Esophagus (tissue), 2 donors: ENCODE results near the gene DUOX2. TPM values are rescaled to one million over a fixed set of nuclear protein-coding genes. Genes with fewer than 3 reads are reported as not detected.
"Not testable (repeated sequence)": the region's sequence is repeated elsewhere in the genome, so short reads cannot be mapped to it uniquely, and the experiment has no call there.

Source experiments
- H3K27ac ChIP-seq, 2 donors: one replicate each; pipeline ENCODE4 v1.5.1; 2013; ENCODE audit warnings: low read depth in 2 of 2, mild to moderate bottlenecking in 2 of 2, inconsistent platforms in 1 of 2, low read length in 1 of 2, moderate library complexity in 1 of 2
- H3K27me3 ChIP-seq, 2 donors: one replicate each; pipeline ENCODE4 v1.6.1; 2013; ENCODE audit warnings: low read length in 2 of 2, control low read depth in 1 of 2, mild to moderate bottlenecking in 1 of 2; ENCODE audit not compliant: insufficient read depth in 2 of 2, control insufficient read depth in 1 of 2
- H3K36me3 ChIP-seq, 2 donors: one replicate each; pipeline ENCODE4 v1.6.1; 2013; ENCODE audit warnings: low read length in 1 of 2; ENCODE audit not compliant: control insufficient read depth in 2 of 2, insufficient read depth in 2 of 2
- H3K4me1 ChIP-seq, 2 donors: one replicate each; pipeline ENCODE4 v1.6.1; 2013; ENCODE audit warnings: low read length in 1 of 2; ENCODE audit not compliant: control insufficient read depth in 2 of 2, insufficient read depth in 2 of 2
- H3K4me3 ChIP-seq, 2 donors: one replicate each; pipeline ENCODE4 v1.5.1; 2013; ENCODE audit warnings: low read length in 2 of 2, mild to moderate bottlenecking in 2 of 2, low read depth in 1 of 2, moderate library complexity in 1 of 2
- H3K9me3 ChIP-seq, 2 donors: one replicate each; pipeline ENCODE4 v1.6.1; 2013; ENCODE audit warnings: mild to moderate bottlenecking in 2 of 2, low read depth in 1 of 2, low read length in 1 of 2, moderate library complexity in 1 of 2; ENCODE audit not compliant: control insufficient read depth in 2 of 2, insufficient read depth in 1 of 2
- WGBS, 2 donors: extraction: QIAGEN DNeasy Blood & Tissue Kit; methylation state at CpG; one replicate each; pipeline ENCODE4 v1.1.7; 2013; 5-methylcytosine and 5-hydroxymethylcytosine counted together
- polyA plus RNA-seq, 2 donors: library from polyadenylated mRNA; stranded (reverse); fragments of 200-250 nt; gene quantifications; one replicate each; pipeline ENCODE4 v1.2.3, GENCODE V29; 2013
- donor health status: healthy with polysubstance abuse.
- donor health status: Bipolar disorder and iron deficiency.

DUOX2 gene
- polyA plus RNA-seq, 2 donors = 15.8 to 26.3 TPM

DNA sequence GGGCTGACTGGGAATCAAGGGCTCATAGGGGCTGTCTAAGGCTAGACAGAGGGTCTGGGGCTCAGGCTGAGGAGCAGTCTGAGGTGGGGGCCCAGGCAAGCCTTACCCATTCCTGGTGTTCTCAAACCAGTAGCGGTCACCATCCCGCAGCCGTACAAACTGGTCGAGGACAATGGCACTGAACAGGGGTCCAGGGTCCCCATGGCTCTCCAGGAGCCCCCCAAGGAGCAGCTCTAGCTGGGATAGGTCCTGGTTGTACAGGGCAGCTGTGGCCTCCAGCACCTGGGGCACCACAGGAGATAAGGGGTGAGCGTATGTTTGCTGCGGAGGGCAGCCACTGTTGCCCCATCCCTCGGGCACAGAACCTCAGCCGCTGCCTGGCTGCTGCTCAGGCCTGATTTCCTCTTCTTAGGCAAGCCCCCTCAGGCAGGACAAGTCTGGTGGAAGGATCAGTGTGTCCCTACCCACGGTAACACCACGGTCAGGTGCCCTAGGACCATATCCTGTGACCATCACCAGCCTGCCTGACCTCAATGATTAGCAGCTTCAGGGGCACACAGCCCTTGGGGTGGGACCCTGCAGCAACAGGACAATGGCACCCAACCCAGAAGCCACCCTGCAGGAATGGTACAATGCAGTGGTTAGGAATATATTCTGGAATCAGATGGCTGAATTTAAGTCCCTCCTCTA lies 5.9 kb downstream of the DUOX2 start:
- 91 to 92% methylated on average over 10 of the region's 10 CpGs for WGBS, 2 donors

DNA sequence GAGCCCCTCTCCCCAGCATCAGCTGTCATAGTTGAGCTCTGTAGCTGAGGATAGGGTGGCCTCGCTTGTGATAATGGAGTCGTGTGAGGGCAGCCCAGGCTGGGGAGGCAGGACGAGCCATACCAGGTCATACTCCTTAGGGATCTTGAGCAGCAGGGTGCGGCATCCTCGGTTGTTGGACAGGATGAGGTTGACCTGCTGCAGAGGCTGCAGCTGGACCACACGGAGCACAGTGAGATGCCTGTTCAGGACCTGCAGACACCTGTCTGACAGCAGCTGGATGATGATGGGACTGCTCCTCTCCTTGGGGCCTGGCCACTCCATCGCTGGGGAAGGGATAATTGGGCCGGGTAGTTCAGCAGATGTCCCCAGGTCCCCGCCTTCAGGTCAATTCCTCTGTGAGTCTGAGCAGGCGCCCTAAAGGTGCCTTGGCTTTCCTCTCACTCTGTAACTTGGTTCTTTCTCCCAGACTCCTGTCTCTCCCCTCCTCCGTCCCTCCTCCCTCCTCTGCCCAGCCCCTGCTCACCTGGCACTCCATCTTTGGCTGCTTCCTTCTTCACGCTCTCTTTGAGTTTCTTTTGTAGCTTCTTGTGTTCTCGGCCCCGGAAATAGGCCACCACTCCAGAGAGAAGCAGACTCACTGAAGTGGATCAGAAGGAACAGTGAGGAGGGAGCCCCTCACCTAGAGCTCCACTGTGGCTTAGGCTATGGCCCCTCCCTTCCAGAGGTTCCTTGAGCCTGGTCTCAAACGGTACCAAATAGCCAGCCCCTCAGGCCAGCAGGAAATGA lies 7.8 kb downstream of the DUOX2 start:
- H3K4me3 ChIP-seq = no peak overlapping the region
- H3K27me3 ChIP-seq = no peaks in the 10 kb centered on the region
- H3K36me3 ChIP-seq = peaks cover 0 to 3% of the 10 kb centered on the region in 2 donors
- WGBS, 2 donors = 80 to 82% methylated on average over 15 of the region's 15 CpGs
- H3K9me3 ChIP-seq = no peaks in the 10 kb centered on the region
- H3K27ac ChIP-seq = no peak overlapping the region
- peaks cover 0 to 4% of the 10 kb centered on the region in 2 donors for H3K4me1 ChIP-seq

More for the DNA sequence above, 5.9 kb downstream of the DUOX2 start:
- Histone ChIP-seq H3K36me3 (peaks cover 0 to 3% of the 10 kb centered on the region in 2 donors), H3K4me3 (no peak overlapping the region), H3K27ac (no peak overlapping the region), H3K27me3 (peaks cover 0 to 8% of the 10 kb centered on the region in 2 donors), H3K9me3 (peaks cover 0 to 3% of the 10 kb centered on the region in 2 donors), H3K4me1 (peaks cover 0 to 9% of the 10 kb centered on the region in 2 donors)

DNA sequence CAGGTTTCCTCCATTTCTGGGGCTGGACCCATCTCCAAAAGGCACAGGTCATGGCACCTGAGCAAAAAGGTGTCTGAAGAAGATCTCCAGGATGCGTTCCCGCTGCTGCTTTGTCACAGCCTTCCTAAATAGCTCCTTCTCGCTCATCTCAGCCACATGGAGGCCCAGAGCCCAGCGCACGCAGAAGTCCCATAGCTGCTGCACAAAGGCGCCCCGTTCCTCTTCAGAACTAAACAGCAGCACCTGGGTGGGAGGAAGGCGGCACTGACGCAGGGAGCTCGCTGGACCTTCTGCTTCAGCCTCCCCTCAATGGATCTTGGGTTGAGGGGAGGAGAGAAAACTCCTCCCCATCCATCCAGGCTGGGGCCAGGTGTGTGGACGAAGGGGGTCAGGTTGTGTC lies 8.4 kb downstream of the DUOX2 start:
- Histone ChIP-seq H3K4me3 (no peak overlapping the region), H3K9me3 (no peaks in the 10 kb centered on the region), H3K4me1 (peaks cover 0 to 4% of the 10 kb centered on the region in 2 donors), H3K27ac (no peak overlapping the region), H3K36me3 (peaks cover 0 to 3% of the 10 kb centered on the region in 2 donors), H3K27me3 (no peaks in the 10 kb centered on the region)
- WGBS, 2 donors = 90 to 92% methylated on average over 11 of the region's 11 CpGs

DNA sequence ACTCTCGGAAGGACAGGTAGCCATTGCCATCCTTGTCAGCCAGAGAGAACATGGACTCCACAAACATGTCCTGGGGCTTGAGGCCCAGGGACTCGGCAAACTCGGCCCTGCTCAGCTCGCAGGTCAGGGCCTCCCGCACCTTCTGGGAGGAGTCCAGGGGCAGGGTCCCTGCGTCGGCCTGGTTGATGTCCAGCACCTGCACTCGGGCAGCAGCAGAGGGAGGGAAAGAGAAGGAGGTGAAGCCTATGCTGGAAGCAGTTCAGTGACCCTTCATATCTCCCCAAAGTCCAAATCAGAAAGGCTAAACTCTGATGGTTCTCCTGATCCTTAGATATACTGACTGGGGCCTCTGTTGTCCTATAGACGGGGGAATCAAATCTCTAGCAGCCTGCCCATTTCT lies 9.8 kb downstream of the DUOX2 start:
- H3K36me3 ChIP-seq, H3K9me3 ChIP-seq, H3K4me1 ChIP-seq, H3K27ac ChIP-seq, H3K27me3 ChIP-seq, H3K4me3 ChIP-seq: not testable (repeated sequence)
- 86 to 96% methylated on average over 9 of the region's 9 CpGs for WGBS, 2 donors

DNA sequence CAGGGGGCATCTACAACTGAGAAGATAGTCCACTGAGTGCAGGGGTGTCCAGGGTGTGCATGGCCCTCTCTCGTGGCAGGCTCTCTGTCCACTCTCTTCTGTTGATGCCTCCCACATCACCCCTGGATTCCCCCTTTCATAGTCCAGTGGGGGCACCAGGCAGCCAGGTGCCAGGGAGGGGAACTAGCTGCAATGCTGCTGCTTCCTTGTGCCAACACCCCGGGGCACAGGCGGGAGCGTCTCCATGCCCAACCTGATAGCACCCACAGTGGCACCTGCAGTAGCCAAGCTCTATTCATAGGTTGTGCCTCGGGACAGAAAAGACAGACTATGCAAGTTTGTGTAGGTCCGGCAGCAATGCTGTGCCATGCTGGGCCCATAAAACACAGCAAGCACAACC lies 11.7 kb downstream of the DUOX2 start:
- H3K4me1 ChIP-seq = peaks cover 0 to 4% of the 10 kb centered on the region in 2 donors
- WGBS, 2 donors = 78 to 81% methylated on average over 6 of the region's 6 CpGs
- no peaks in the 10 kb centered on the region for H3K9me3 ChIP-seq
- H3K27me3 ChIP-seq = no peaks in the 10 kb centered on the region
- H3K36me3 ChIP-seq = peaks cover 0 to 3% of the 10 kb centered on the region in 2 donors
- H3K4me3 ChIP-seq = no peak overlapping the region
- H3K27ac ChIP-seq = no peak overlapping the region

DNA sequence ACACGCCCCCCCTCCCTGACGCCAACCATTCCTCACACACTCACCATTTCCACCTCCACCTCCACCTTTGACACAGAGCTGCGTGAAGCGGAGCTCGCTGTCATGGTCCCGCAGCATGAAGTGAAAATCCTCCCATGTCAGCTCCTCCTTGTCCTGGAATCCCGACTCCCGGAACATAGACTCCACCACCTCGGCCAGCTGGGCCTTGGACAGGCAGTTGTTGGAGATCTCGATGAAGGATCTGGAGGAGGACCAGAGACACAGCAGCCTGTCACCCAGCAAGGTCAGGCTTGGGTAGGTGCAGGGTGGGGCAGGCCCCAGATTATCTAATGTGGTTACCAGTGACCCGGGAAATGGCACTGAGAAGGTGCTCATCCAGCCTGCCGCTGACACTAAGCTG lies 12.2 kb downstream of the DUOX2 start:
- Histone ChIP-seq H3K27ac (no peak overlapping the region), H3K9me3 (no peaks in the 10 kb centered on the region), H3K36me3 (peaks cover 0 to 2% of the 10 kb centered on the region in 2 donors), H3K4me3 (no peak overlapping the region), H3K4me1 (peaks cover 0 to 4% of the 10 kb centered on the region in 2 donors), H3K27me3 (no peaks in the 10 kb centered on the region)
- WGBS, 2 donors = 90 to 91% methylated on average over 12 of the region's 12 CpGs

DNA sequence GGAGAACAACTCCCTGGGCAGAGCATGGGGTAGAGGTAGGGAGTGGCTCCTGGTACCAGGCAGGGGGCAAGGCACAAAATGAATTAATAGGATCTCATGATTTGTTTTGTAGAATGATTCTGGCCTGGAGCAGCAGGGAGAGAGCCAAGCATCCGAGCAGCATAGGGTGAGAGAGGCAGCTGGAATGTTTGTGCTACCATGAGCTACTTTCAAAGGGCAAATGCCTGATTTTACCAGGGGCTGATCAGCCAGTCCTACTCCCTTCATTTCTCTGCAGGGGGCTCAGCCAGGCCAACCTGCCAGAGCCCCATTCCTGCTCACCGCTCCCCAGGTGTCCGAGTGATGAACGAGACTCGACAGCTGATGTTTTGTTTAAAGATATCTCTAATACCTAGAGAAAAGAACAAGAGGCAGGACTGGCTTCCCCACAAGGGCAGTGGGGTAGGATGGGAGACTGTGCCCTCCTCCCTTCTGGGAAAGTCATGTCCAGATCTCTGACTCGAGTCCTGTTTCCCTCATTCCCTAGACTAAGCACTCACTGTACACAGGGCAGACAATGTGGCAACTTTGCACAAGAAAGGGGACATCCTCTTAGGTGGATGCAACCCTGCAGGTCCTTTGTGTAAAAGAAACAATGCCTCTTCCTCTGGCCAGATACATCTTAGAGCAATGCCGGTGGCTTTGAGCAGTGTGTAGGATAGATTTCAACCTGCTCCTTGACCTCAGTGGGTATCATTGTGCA lies 12.9 kb downstream of the DUOX2 start:
- no peaks in the 10 kb centered on the region for H3K36me3 ChIP-seq
- no peak overlapping the region for H3K4me3 ChIP-seq
- H3K27ac ChIP-seq = no peak overlapping the region
- no peaks in the 10 kb centered on the region for H3K9me3 ChIP-seq
- no peaks in the 10 kb centered on the region for H3K27me3 ChIP-seq
- 68 to 69% methylated on average over 7 of the region's 7 CpGs for WGBS, 2 donors
- peaks cover 0 to 4% of the 10 kb centered on the region in 2 donors for H3K4me1 ChIP-seq

DNA sequence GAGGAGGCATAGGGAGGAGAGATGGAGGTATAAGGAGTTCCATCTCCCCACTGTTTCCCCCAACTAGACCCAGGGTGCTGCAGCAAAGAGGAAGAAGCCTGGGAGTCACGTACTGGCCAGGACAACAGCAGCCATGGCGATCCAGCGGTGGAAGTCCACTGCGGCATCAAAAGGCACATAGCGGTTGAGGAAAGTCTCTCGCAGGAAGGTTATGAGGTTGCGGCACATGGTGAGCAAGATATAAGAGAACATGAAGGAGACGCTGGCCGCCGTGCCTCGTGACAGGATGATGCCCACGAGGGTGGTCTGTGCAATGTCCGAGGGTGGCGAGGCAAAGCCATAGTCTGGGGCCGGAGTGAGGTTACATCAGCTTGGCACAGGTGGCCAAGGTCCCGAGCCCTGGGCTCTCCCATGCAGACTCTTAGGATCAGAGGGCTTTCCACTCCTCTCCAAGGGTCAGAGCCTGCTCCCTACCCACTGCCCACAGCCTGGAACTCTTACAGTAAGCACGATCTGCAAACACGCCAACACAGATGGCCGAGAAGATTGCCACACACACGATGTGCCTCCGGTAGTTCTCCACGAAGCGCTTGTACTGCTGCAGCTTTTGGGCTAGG lies 14.3 kb downstream of the DUOX2 start:
- no peaks in the 10 kb centered on the region for H3K27me3 ChIP-seq
- H3K36me3 ChIP-seq = no peaks in the 10 kb centered on the region
- no peak overlapping the region for H3K27ac ChIP-seq
- peaks cover 0 to 4% of the 10 kb centered on the region in 2 donors for H3K4me1 ChIP-seq
- H3K9me3 ChIP-seq = no peaks in the 10 kb centered on the region
- 88% methylated on average over 23 of the region's 23 CpGs for WGBS, 2 donors
- no peak overlapping the region for H3K4me3 ChIP-seq

DNA sequence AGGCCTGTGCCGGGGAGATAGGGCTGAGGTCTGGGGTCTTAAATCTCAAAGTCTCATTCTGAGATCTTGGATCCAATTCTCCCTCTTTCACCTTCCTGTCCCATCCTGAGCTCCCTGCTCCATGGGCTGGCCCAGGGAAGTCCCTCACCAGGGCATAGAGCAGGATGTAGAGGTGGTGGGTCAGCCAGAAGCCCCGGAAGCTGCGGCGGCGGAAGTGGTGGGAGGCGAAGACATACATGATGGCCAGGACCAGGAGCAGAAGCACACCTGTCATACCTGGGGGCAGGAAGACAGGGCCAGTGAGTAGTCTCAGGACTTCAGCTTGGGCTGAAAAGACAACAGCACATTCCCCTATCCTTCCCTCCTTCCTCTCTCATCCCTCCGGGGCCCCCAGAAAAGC lies 16.5 kb downstream of the DUOX2 start:
- H3K9me3 ChIP-seq = no peaks in the 10 kb centered on the region

More for the DNA sequence above, 16.5 kb downstream of the DUOX2 start:
- Histone ChIP-seq H3K4me1 (peaks cover 0 to 4% of the 10 kb centered on the region in 2 donors), H3K27me3 (no peaks in the 10 kb centered on the region), H3K27ac (no peak overlapping the region), H3K4me3 (no peak overlapping the region), H3K36me3 (no peaks in the 10 kb centered on the region)
- 85 to 89% methylated on average over 7 of the region's 7 CpGs for WGBS, 2 donors
